NCI-H1105 (cell line): Measurements from ENCODE around the gene NEK8.
A peak's percentile ranks its signal among the peaks of the same experiment; 100 is the strongest.
"Not testable (repeated sequence)": the region's sequence is repeated elsewhere in the genome, so short reads cannot be mapped to it uniquely, and the experiment has no call there.

Experiments used
- DNase-seq: peaks from one replicate; lab custom pipeline; 2025; lab: John Stamatoyannopoulos, UW

NEK8 gene

DNA sequence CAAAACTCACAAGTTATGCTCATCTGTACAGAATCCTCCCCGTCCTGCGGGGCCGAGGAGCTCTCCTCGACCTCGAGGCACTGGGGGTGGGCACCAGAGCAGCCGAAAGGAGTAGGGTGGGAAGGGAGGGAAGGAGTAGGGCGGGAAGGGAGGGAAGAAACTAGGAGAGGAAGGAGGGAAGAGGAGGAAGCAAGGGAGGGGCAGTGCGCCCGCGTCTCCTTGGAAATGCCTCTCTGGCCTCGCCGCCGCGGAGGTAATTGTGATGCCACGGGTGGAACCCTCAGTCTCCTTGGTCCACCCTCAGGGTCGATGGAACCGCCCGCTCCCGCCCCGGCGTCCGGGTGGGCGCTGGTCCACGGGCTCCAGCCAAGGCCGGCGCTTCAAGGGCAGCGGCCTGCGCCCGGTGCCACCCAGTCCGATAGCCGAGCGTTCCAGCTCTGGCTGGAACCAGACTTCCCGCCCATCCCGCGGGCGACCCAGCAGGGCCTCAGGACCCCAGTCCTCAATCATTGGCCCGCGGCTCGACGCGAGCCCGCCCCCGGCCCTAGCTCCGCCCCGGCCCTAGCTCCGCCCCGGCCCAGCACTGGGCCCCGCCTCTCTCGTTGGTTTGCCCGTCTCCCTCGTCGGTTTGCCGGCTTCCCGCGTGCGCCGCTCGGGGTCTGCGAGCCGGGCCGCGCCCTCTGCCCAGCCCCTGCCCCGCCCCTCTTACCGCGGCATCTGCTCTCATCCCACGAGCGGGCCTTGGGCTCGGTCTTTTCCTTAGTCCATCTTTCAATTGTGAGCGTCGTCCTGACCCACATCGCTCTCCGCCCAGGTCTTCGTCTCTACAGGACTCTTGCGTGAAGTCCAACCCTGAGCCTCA is 17.5 kb upstream of the NEK8 start:
- DNase-seq = peak; percentile 88

DNA sequence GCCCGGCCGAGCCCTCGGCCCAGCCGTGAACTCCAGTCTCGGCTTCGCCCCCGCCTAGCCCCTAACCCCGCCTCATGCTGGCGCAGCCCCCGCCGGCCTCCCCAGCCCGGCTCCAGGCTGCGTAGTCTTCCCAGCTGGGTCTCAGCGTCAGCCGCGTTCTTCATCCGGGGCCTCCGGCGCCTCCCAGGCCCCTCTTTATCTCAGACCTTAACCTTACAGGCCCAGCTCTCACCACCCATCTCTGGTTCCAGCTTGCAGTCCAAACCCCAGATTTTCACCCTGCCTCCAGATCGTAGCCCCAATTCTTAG is 16.9 kb upstream of the NEK8 start, which contains the start of gene PROCA1:
Gene PROCA1, minus strand, starts transcription at position 166 of the 309 bp plus-strand sequence. CDS start 228 bp downstream, outside the sequence.
- DNase-seq = no peak

DNA sequence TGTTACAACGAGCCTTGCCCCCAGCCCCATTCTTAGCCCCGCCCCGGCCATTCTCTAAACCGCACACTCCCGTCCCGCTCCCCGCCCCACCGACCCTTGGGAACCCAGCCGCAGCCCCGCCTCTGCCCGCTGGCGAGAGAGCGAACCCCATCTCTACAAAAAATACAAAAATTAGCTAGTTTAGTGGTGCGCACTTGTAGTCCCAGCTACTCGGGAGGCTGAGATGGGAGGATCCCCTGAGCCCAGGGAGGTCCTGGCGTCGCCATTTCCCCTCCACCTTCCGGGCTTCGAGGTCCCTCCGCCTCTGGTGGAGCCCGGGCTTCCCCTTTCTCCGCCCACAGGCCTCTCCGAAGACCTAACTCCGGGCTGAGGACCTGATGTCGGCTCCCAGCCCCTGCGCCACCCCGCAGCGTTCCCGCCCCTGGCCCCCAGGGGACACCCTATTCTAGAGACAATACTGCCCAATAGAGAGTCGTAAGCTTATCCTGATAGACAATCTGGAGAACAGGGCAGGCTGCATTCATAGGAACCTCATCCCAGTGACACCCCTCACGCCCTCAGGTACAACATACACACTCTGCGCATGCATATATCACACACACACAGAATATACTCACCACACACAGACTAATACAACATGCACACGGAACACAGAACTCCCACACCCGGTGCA is 16.4 kb upstream of the NEK8 start:
- no peak for DNase-seq

DNA sequence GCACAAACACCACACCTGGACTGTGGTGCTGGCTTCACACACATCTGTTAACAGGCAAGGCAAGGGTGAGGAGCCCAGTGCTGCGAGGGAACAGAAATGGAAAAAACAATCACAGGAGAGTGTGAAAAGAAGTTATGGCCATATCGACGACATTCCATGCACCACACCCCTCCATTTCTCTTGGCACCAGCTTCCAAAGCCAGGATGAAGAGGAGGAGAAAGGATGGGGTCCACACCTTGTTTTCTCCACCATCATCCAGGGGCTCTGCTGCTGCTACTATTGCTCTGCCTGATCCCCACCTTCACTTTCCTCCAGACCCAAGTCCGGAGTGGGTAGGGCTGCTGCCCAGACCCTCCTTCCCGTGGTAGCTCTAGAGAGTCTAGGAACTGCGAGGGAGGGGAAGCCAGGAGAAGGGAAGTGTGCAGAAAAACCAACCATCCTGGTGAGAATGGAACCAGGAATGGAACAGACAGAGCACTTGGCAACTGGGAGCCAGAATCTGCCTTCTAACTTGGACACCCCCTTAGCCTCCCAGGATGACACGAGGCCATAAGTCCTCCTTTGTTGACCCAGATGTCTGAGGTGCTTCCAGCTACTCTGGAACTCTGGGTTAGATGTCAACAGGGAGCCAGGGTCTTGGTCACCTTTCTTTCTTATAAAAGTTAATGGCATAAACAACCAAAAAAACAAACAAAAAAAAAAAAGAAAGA is 15.7 kb upstream of the NEK8 start:
- DNase-seq = no peak

DNA sequence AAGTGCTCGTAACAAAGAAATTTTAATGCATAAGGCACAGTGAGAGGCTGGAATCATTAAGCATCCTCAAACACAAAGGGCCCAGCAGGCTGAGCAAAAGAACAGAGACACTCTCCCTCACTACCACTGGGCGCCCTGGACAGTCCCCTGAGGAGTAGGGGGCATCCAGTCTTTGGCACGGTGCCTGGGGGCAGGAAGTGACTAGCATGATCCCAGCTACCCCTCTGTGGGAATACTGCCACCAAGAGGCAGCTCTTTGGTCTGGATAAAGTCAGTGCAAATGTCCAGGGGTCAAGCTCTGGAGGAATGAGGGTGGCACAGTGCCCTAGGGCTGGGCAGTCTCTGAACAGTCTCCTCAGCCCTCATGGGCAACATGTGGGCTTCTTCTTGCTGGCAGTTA is 14.3 kb upstream of the NEK8 start:
- DNase-seq = no peak

DNA sequence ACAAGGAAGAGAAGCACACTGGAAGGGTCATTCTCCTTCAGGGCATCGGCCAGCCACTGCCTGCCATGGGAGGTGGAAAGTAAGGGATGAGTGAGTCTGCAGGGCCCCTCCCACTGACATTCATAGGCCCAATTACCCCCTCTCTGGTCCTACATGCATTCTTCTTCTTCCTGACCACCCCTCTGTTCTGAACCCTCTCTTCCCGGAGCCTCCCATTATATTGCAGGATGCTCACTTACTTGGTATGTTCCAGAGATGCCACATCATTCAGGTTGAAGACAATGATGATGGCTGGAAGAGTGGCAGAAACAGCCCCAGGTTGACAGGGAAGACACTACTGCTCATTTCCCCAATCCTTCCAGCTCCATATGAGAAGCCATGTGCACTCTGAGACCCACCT is 13.4 kb upstream of the NEK8 start:
- DNase-seq = no peak

DNA sequence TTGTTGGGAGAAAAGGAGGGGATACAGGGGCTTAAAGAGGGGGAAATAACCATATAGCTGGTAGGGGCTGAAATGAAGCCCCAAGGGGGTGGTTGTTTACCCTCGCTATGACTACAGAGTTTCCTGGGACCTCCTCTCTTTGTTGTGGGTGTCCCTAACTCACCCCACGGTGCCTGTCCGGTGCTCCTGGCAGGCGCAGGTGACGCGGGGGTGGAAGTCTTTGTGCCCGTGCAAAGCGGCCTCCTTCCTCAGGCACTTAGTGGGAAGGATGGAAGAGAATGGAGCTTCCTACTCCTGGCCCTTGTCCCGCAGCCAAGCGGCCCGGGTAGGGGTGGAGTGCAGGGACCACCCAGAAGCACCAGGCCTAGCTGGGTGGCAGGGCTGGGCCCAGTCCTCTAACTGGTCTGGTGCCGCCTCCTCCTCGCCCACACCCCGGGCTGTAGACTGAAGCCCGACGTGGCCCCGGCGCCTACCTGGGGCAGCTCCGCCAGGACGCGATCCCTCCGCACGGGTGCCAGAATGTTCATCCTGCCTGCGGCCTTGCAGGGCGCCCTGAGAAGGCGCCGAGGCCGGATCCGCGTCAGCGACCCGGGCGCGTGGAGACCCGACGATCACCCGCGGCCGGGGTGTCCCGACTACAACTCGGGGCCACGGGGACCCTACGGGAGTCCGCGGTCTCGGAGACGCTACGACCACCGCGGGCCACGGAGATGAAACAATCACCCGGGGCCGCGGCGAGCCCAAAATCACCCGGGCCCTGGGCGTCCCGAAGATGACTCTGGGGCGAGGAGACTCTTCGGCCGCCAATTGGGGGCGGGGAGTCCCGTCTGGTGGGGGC is 11.6 kb upstream of the NEK8 start:
- DNase-seq = no peak

DNA sequence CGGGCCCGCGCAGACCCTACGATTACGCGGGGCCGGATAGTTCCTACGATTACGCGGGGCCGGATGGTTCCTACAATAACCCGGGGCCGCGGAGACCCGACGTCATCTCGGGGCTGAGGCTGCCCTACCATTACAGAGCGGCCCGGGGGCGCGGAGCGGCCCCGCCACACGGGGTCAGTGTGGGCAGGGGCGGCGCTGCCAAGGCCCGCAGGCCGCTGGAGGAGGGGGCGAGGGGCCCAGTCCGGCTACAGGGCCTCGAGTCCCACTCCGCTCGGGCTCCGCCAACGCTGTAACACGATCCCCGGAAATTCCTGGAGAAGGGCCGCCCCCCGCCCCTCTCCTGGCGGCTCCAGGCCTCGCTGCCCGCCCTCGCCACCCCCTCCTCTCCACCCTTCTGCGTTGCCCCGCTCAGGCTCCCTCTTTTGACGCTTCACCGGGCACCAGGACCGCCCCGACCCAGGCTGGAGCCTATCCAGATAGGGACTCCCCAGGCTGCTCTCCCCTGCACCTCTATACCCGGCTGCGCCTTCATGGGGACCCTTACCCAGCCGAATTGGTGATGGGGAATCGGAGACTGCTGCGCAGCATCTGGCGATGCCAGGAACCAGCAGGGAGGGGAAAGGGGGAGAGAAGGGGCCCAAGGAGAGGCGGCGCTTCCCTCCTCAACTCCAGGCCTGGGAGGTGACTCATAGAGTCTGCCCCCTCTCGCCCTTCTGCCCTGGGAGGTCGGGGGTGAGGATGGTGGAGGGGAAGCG is 10.8 kb upstream of the NEK8 start, which contains the start of gene RAB34:
Gene RAB34, minus strand, starts transcription at position 291 of the 755 bp plus-strand sequence. CDS start 602 bp downstream, outside the sequence.
- no peak for DNase-seq

DNA sequence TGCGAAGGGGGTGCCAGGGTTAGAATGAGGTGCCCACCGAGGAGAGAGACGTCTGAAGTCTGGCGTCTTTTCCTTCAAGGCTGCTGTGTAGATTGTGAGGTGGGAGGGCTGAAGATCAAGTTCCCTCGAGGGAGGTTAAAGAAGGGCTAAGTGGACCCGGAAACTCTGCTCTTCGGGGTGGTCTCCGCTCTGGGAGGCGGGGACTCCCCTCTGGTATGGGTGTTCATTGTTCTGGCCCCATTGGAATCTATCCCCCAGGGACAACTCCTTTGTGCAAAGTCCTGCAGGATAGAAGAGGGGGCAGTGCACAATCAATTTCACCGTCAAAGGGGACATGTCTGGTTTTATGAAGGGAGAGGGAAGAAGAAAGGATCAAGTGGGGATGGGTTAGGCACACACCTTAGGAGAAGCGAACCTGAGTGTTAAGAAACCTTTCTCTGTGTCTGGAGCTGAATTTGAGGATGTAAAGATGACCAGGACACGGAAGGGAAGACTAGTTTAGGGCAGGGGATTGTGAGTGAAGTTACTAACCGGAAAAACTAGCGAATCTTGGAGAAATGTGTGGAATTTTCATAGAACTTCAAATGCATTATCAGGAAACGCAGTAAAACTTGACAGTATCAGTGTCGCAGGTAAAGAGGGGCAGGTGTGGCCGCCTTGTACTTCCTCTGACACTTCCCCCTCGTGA is 10.1 kb upstream of the NEK8 start:
- no peak for DNase-seq

DNA sequence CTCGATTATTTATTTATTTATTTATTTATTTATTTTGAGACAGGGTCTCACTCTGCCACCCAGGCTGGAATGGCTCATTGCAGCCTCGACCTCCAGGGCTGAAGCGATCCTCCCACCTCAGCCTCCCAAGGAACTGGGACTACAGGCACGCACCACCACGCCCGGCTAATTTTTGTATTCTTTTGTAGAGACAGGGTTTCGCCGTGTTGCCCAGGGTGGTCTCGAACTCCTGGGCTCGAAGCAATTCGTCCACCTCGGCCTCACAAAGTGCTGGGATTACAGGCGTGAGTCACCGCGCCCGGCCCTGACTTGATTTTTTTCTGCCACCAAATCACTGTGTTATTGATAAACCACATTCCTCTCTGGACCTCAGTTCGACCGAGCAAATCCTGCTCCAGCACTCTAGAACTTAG is 9.6 kb upstream of the NEK8 start:
- no peak for DNase-seq

DNA sequence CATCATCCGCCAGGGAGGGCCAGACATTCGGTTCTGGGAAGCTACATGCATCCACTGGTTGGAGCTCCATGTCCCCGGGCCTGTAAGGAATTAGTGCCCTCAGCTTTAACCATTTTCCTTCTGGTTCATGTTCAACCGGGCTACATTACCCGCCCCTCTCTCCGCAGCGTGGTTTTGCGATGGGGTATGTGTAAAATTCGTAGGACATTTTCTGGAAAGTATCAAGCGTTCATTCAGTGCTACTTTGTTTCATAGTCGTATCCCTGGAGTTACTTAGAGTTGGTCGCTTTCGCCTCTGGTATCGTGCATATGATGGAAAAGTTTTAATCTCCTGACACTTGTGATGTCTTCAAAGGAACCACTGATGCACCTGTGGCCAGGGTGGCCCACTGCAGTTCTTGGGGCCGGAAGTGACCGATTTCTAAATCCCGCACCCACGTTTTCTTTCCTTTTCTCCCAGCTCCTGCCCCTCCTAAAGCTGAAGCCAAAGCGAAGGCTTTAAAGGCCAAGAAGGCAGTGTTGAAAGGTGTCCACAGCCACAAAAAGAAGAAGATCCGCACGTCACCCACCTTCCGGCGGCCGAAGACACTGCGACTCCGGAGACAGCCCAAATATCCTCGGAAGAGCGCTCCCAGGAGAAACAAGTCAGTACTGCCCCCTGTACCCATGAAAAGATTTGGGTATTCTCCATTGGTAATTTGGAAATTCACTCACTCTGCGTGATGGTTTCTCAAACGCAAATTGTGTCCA is 8.2 kb upstream of the NEK8 start:
- DNase-seq = no peak

DNA sequence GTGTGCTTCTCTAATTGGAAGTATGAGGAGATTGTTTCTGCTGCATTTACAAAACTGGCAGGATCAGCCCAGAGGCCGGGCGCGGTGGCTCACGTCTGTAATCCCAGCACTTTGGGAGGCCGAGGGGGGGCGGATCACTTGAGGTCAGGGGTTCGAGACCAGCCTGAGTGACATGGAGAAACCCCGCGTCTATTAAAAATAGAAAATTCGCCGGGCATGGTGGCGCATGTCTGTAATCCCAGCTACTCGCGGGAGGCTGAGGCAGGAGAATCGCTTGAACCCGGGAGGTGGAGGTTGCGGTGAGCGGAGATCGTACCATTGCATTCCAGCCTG is 7.6 kb upstream of the NEK8 start:
- DNase-seq = not testable (repeated sequence)

DNA sequence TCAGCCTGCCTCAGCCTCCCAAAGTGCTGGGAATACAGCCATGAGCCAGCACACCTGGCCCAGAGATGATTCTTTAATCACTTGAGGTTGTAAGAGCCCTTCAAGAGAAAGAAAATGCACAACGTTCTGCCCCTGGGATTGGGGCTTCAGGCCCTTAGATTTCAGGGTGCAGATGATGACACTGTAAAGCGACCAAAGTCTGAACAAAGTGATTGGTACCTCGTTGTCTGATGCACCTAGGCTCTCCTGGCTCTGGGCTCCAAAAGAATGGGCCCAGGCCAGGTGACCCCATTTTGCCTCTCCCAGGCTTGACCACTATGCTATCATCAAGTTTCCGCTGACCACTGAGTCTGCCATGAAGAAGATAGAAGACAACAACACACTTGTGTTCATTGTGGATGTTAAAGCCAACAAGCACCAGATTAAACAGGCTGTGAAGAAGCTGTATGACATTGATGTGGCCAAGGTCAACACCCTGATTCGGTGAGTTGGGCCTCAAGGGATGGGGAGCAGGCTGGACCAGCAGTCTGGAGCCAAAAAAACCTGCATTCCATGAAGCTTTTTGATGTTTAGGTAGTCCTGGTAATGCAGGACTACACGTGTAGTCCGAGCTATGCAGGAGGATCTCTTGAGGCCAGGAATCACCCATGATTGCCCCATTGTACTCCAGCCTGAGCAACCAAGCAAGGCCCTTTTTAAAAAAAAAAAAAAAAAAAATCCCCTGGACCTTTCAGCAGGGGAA is 6.0 kb upstream of the NEK8 start:
- DNase-seq = no peak

DNA sequence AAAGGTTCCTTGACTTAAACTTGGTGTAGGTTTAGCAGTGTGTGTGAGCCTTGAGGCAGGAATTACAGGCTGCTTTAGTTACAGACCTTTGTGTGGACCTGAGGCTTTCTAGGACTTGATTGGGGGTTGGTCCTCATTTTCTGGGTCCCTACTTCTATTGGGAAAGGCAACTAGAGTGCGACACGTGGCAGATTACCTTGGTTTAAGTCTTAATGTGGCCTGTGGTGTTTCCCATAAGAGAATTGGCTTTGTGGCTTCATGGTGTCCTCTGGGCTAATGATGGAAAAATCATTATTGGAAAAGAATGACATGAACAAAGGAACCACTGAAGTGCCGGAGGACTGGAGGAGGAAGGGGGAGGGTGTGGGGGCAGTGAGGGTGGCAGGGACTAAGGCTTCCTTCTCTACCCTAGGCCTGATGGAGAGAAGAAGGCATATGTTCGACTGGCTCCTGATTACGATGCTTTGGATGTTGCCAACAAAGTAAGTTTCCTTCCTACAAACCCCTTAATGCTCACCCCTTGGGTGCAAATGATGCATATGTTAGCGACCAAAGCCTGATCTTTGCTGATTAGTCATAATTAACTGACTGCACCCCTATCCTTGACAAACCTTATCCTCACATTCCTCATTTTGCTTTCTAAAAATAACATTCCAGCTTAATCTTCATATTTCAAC is 5.3 kb upstream of the NEK8 start:
- DNase-seq = no peak

DNA sequence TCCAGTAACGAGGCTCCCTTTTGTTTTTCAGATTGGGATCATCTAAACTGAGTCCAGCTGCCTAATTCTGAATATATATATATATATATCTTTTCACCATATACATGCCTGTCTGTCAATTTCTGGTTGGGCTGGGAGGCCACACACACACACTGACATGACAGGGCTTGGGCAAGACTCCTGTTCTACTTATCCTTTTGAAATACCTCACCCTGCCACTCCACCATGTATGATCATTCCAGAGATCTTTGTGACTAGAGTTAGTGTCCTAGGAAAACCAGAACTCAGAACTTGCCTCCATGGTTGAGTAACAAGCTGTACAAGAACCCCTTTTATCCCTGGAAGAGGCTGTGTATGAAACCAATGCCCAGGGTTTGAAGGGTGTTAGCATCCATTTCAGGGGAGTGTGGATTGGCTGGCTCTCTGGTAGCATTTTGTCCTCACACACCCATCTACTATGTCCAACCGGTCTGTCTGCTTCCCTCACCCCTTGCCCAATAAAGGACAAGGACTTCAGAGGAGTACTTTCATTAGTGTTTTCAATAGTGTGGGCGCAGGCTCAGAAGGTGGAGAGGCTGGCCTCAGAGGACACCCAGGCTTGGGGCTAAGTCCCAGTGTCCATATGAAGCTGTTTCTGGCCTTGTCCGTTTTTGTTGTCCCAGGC is 4.6 kb upstream of the NEK8 start:
- DNase-seq = not testable (repeated sequence)

DNA sequence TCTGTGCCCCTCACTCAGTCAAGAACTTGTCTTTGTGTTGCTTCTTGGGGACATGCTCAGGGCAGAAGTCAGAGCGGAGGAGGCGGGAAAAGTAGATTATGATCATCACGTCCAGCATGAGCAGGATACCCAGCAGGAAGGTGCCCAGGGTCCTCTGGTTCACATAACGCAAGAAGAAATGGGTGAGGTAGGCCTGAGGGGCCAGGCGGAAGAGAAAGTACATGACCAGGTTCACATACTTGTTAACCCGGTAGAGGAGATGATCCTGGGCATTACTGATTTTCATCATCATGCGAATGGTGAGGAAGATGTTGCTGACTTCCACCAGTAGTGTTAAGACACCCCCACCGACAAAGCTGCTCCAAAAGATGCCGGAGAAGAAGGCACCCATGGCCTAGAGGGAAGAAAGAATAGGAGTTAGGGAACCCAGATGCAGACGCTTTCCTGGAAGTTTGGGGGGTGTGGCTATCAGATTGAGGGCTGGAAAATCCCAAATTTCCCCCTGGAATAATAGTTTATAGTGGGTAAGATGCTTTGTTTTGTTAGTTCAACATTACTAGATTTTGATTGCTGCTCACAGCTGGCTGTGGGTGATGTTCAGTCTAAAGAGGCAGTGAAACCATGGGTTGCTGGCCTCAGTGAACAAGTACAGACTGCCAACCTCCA is 4.0 kb upstream of the NEK8 start:
- no peak for DNase-seq

DNA sequence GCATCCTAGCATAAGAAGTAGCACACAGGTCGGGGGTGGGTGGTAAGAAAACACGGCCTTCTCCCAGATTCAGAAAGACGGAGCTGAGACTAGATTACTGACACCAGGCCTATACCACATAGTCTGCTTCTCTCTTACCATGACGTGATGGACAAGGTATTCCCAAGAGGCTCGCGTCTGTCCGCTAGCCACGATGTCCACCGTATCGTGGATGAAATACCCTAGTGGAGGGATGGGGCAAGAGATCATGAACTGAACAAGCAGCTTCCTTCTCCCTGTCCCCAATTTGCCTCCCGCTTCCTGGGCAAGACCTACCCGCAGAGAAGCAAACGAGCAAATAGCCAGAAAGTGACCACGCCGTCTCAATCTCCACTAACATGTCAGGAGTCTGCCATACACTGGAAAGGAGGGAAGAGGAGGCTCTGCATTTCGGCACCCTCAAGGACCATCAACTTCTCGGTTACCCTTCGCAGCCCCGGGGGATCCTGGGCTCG is 3.4 kb upstream of the NEK8 start:
- no peak for DNase-seq
